Heart left ventricle (tissue), 16 donors: Measurements from ENCODE around the gene UNC119. TPM values are rescaled to one million over a fixed set of nuclear protein-coding genes. Genes with fewer than 3 reads are reported as not detected.
A peak's percentile ranks its signal among the peaks of the same experiment; 100 is the strongest.
"Not testable (repeated sequence)": the region's sequence is repeated elsewhere in the genome, so short reads cannot be mapped to it uniquely, and the experiment has no call there.

ENCODE experiments used
- ATAC-seq, 4 donors: fragments of 200-7000 bp; cut with Tn5 transposase; one replicate each; pipeline ENCODE4 v1.9.1; 2020 to 2022; ENCODE audit warnings: moderate library complexity in 4 of 4, mild to moderate bottlenecking in 3 of 4, moderate number of reproducible peaks in 1 of 4
- DNase-seq, 5 donors: peaks; one replicate each; pipeline ENCODE4 v3.0.0-alpha.2; 2020
- H3K27ac ChIP-seq, 12 donors: fragments of 200-600 bp; sonication (generic) in 4 of 12; one replicate each; pipeline versions ENCODE4 v1.5.0 to v1.8.0; 2016 to 2022; ENCODE audit warnings: mild to moderate bottlenecking in 2 of 12
- H3K27me3 ChIP-seq, 9 donors: fragments of 200-600 bp; sonication (generic) in 2 of 9; one replicate each; pipeline versions ENCODE4 v1.5.1 to v1.8.0; 2016 to 2022; ENCODE audit warnings: mild to moderate bottlenecking in 3 of 9
- H3K36me3 ChIP-seq, 9 donors: fragments of 200-600 bp; sonication (generic) in 2 of 9; one replicate each; pipeline versions ENCODE4 v1.5.0 to v1.8.0; 2018 to 2022; ENCODE audit warnings: mild to moderate bottlenecking in 2 of 9
- H3K4me1 ChIP-seq, 12 donors: fragments of 200-600 bp; sonication (generic) in 4 of 12; one replicate each; pipeline versions ENCODE4 v1.5.0 to v1.8.0; 2016 to 2022; ENCODE audit warnings: mild to moderate bottlenecking in 3 of 12
- H3K4me3 ChIP-seq, 12 donors: fragments of 200-600 bp; sonication (generic) in 4 of 12; one replicate each; pipeline versions ENCODE4 v1.5.0 to v1.8.0; 2017 to 2022; ENCODE audit warnings: mild to moderate bottlenecking in 9 of 12, moderate library complexity in 4 of 12
- H3K9me3 ChIP-seq, 12 donors: fragments of 200-600 bp; sonication (generic) in 4 of 12; one replicate each; pipeline versions ENCODE4 v1.5.0 to v1.8.0; 2016 to 2022; ENCODE audit warnings: mild to moderate bottlenecking in 1 of 12
- CTCF ChIP-seq, 12 donors: fragments of 200-600 bp; sonication (generic) in 4 of 12; IDR thresholded peaks; one replicate each; pipeline versions ENCODE4 v1.5.0 to v1.8.0; 2018 to 2022; ENCODE audit warnings: antibody characterized with exemption in 12 of 12, mild to moderate bottlenecking in 5 of 12
- POLR2A ChIP-seq, 2 donors: fragments of 450-650 bp; IDR thresholded peaks; one replicate each; pipeline ENCODE4 v1.6.1; 2017; ENCODE audit warnings: antibody characterized with exemption in 2 of 2, mild to moderate bottlenecking in 2 of 2, moderate library complexity in 2 of 2
- WGBS, 4 donors: extraction: QIAGEN DNeasy Blood & Tissue Kit in 2 of 4; methylation state at CpG; one replicate each; pipeline versions ENCODE4 v1.1.5 to v1.1.7; 2013 to 2018; 5-methylcytosine and 5-hydroxymethylcytosine counted together
- intact Hi-C, 10 donors: fragments of 100-400 bp; cut with DNase I; formaldehyde crosslinking; loops; one replicate each; pipeline versions ENCODE4 v1.11.1 to v1.14.2; 2022
- polyA plus RNA-seq, 2 donors: library from polyadenylated mRNA; stranded (reverse); fragments of 200-250 nt; gene quantifications; one replicate each; pipeline ENCODE4 v1.2.3, GENCODE V29; 2013
- total RNA-seq, 9 donors: library from RNA; depleted of rRNA in 2 of 9; stranded (reverse); fragments of >200 nt in 2 of 9; fragmentation: NEBNext Ultra II Directional in 3 of 9; extraction: Animal tissue kit (Norgen Biotek cat#: 25700) in 3 of 9; gene quantifications; one replicate each; pipeline versions ENCODE4 v1.1.0 to v1.2.4, GENCODE V29; 2016 to 2023
- donor health status: ischemic (EF 13 %, LVEDD 7.1; RV severe dilation, severe dysfunction).
- donor health status: healthy with polysubstance abuse.
- donor health status: DM: no; HTN: yes; CAD: no.
- donor health status: DM: no; HTN: no; CAD: no.
- donor health status: ischemic (EF 25% LVEDD 6.9; RV normal size, moderate dysfunction).
- donor health status: ischemic (EF 25% LVEDD 5.7; RV mildly dilated, moderate dysfunction).
- donor health status: healthy.
- donor health status: DM: yes; HTN: yes; CAD: no.
- donor health status: ischemic (EF 35%, LVEDD 5.7; RV mildly dilated, moderate dysfunction).
- donor health status: nonischemic (EF 11% LVEDD 7.7; RV severe dilation, severe dysfunction).
- donor health status: DM: yes; HTN: yes; CAD: no.
- donor health status: PGD.
- donor health status: ischemic (EF 29% LVEDD 5.4; RV normal size, mild dysfunction).
- donor health status: nonischemic (EF 23%, LVEDD 6.1; RV moderate dilation, normal function).

Gene UNC119
- total and polyA plus RNA-seq, 11 donors: 12.8 to 30.7 (median 19.2) TPM

GRCh38 chr17:28578246-28579195 is 26.1 kb upstream of the UNC119 start:
- Histone ChIP-seq H3K4me3 (no peak overlapping the region), H3K36me3 (peaks cover 0 to 23% (median 0%) of the 10 kb centered on the region in 9 donors), H3K27ac (no peak overlapping the region), H3K4me1 (peaks cover 0 to 26% (median 8%) of the 10 kb centered on the region in 12 donors), H3K27me3 (no peaks in the 10 kb centered on the region), H3K9me3 (no peaks in the 10 kb centered on the region)
- intact Hi-C loops: no loop called here
- 95 to 98% (median 96%) methylated on average over 7 to 8 of the region's 8 CpGs for WGBS, 4 donors
- ATAC-seq (no peak), DNase-seq (no peak)
- TF ChIP-seq POLR2A (IDR thresholded peaks at IDR 0.05) (no peak), CTCF (IDR thresholded peaks at IDR 0.05) (no peak)

- no peak for TF ChIP-seq POLR2A (IDR thresholded peaks at IDR 0.05)
- no peak for TF ChIP-seq CTCF (IDR thresholded peaks at IDR 0.05)
- 86 to 98% (median 91%) methylated on average over 3 of the region's 3 CpGs for WGBS, 4 donors
- Histone ChIP-seq H3K9me3 (no peaks in the 10 kb centered on the region), H3K27ac (peak overlapping the region in 3 of 12 donors; percentile 57 to 64 (median 62)), H3K4me1 (peaks cover 0 to 36% (median 12%) of the 10 kb centered on the region in 12 donors), H3K27me3 (no peaks in the 10 kb centered on the region), H3K36me3 (peaks cover 0 to 13% (median 3%) of the 10 kb centered on the region in 9 donors), H3K4me3 (peak overlapping the region in 1 of 12 donors; percentile 55)
- ATAC-seq (no peak), DNase-seq (no peak)
- intact Hi-C loops: no loop called here
These were observed 25.0 kb upstream of the UNC119 start for GRCh38 chr17:28577466-28577824.

GRCh38 chr17:28576758-28577465 is 24.5 kb upstream of the UNC119 start, which contains the start of gene ALDOC:
Gene ALDOC (minus strand): TSS chr17:28576895. CDS start chr17:28575532, 1,363 bp downstream.
- no peaks in the 10 kb centered on the region for H3K27me3 ChIP-seq
- peak; percentile 94 to 96 for TF ChIP-seq POLR2A (IDR thresholded peaks at IDR 0.05)
- TF ChIP-seq CTCF (IDR thresholded peaks at IDR 0.05): no peak
- H3K27ac ChIP-seq: peak within 1 kb of the TSS in 10 of 12 donors; percentile 51 to 84 (median 72)
- H3K9me3 ChIP-seq: no peaks in the 10 kb centered on the region
- H3K4me1 ChIP-seq: peaks cover 0 to 41% (median 16%) of the 10 kb centered on the region in 12 donors
- 6 to 17% (median 9%) methylated on average over 6 to 26 of the region's 26 CpGs for WGBS, 4 donors
- intact Hi-C loops: no loop called here
- peak within 1 kb of the TSS in 11 of 12 donors; percentile 21 to 56 (median 45) for H3K4me3 ChIP-seq
- DNase-seq (peak; percentile 95 to 99 (median 98)), ATAC-seq (peak; percentile 87 to 94 (median 90))
- peaks cover 0 to 12% (median 3%) of the 10 kb centered on the region in 9 donors for H3K36me3 ChIP-seq

- H3K27me3 ChIP-seq, intact Hi-C loops, ATAC-seq, DNase-seq, H3K9me3 ChIP-seq: not testable (repeated sequence)
- H3K36me3 ChIP-seq: peaks cover 0 to 12% (median 3%) of the 10 kb centered on the region in 9 donors
- peak overlapping the region in 10 of 12 donors; percentile 4 to 55 (median 45) for H3K4me3 ChIP-seq
- peak overlapping the region in 10 of 12 donors; percentile 17 to 84 (median 72) for H3K27ac ChIP-seq
- 41 to 58% (median 55%) methylated on average over 3 of the region's 3 CpGs for WGBS, 4 donors
- peaks cover 0 to 44% (median 18%) of the 10 kb centered on the region in 12 donors for H3K4me1 ChIP-seq
These were observed 23.6 kb upstream of the UNC119 start for GRCh38 chr17:28576016-28576415.
